ENCODE results near the gene DEGS2. TPM values are rescaled to one million over a fixed set of nuclear protein-coding genes. Genes with fewer than 3 reads are reported as not detected.

The DEGS2 gene
- total RNA-seq, 1 experiment from 2014 or later, result 0.11 TPM

DNA sequence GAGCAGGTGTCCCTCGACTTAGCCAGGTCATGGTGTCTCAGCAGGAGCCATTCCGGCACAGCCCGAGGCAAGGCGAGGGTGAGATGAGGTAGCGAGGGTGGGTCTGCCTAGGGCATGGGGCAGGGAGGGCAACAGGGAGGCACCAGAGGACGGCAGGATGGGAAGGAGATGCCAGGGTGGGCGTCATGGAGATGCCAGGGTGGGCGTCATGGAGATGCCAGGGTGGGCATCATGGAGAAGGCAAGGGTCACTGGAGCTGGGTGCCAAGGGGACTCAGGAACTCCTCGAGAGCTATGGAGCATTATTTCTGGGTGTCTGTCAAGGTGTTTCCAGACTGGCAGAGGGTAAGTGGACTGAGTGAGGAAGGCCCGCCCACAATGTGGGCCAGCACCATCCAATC is 7.4 kb downstream of the DEGS2 start:
- Histone ChIP-seq H3K4me3 (no peak overlapping the region), H3K9me3 (ENCODE audit: insufficient read depth, low read depth) (no peaks in the 10 kb centered on the region), H4K20me1 (ENCODE audit: insufficient read depth) (no peaks in the 10 kb centered on the region), H3K36me3 (ENCODE audit: low read depth) (no peaks in the 10 kb centered on the region), H3K4me2 (no peak overlapping the region), H3K27me3 (ENCODE audit: insufficient read depth, low read depth) (no peaks in the 10 kb centered on the region), H3F3A (ENCODE audit: insufficient read depth, low read depth) (no peaks in the 10 kb centered on the region), H3K4me1 (replicated peaks; ENCODE audit: insufficient read depth) (peaks cover 14% of the 10 kb centered on the region), H2AFZ (no peak overlapping the region), H3K27ac (no peak overlapping the region), H3K9me2 (ENCODE audit: insufficient read depth) (no peaks in the 10 kb centered on the region), H3K79me2 (ENCODE audit: low read depth) (no peaks in the 10 kb centered on the region)
- ChIA-PET POLR2A (ENCODE audit: unreplicated experiment) (no interaction called here), CTCF (no interaction called here)
- BruUV-seq (replicated peaks), result no TSS peak
- no peak for DNase-seq
- TF ChIP-seq, protein P1, sequence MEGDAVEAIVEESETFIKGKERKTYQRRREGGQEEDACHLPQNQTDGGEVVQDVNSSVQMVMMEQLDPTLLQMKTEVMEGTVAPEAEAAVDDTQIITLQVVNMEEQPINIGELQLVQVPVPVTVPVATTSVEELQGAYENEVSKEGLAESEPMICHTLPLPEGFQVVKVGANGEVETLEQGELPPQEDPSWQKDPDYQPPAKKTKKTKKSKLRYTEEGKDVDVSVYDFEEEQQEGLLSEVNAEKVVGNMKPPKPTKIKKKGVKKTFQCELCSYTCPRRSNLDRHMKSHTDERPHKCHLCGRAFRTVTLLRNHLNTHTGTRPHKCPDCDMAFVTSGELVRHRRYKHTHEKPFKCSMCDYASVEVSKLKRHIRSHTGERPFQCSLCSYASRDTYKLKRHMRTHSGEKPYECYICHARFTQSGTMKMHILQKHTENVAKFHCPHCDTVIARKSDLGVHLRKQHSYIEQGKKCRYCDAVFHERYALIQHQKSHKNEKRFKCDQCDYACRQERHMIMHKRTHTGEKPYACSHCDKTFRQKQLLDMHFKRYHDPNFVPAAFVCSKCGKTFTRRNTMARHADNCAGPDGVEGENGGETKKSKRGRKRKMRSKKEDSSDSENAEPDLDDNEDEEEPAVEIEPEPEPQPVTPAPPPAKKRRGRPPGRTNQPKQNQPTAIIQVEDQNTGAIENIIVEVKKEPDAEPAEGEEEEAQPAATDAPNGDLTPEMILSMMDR (conservative IDR thresholded peaks at IDR 0.05), result no peak
- TF ChIP-seq EZH2 (IDR thresholded peaks at IDR 0.05; ENCODE audit: low read depth), result no peak
- intact Hi-C loops (cut with micrococcal nuclease; ENCODE audit: unreplicated experiment), result no loop called here

DNA sequence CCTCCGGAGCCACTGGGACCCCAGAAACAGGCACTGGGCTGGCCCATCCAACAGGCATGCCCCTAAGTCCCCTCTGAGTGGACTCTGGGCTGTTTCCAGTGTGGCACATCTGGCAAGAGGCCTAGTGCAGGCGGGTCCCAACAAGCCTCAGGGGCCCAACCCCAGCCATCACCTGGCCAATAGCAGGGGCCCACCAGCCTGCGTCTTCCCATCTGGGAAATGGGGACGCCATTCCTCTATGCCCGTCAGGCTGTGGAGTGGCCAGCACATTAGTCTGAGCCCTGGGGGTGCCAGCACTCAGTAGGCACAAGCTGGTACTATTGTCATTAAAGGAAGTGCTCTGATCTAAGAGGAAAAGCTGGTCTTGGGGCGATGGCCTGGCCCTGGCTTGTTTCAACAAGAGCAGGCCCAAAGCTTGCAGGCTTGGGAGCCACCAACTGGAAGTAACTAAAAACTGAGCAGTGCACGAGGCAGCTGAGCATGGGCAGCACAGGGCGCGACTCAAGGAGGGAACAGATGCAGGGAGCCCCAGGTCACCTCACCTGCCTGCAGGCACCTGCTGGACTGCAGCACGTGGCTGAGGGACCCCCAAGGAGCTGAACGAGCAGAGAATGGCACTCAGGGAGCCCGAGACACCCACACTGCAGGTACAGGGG is 8.4 kb downstream of the DEGS2 start:
- H3K36me3 ChIP-seq (ENCODE audit: low read depth), result no peaks in the 10 kb centered on the region
- peaks cover 14% of the 10 kb centered on the region for H3K4me1 ChIP-seq (replicated peaks; ENCODE audit: insufficient read depth)
- no peak for TF ChIP-seq EZH2 (IDR thresholded peaks at IDR 0.05; ENCODE audit: low read depth)
- TF ChIP-seq, protein P1 (conservative IDR thresholded peaks at IDR 0.05), result no peak
- H3F3A ChIP-seq (ENCODE audit: insufficient read depth, low read depth), result no peaks in the 10 kb centered on the region
- BruUV-seq (replicated peaks), result no TSS peak
- CTCF ChIA-PET, result interaction anchor here (0.6 kb wide), 1 partner anchor 41 kb away, joined by 3 read pairs; no protein-coding TSS in a partner anchor
- no peaks in the 10 kb centered on the region for H3K9me3 ChIP-seq (ENCODE audit: insufficient read depth, low read depth)
- H3K4me2 ChIP-seq, result 0 out of 2 replicates have a peak overlapping the region, but pooled peaks have one; percentile 40
- no peaks in the 10 kb centered on the region for H4K20me1 ChIP-seq (ENCODE audit: insufficient read depth)
- DNase-seq, result no peak
- POLR2A ChIA-PET (ENCODE audit: unreplicated experiment), result no interaction called here
- no peaks in the 10 kb centered on the region for H3K27me3 ChIP-seq (ENCODE audit: insufficient read depth, low read depth)
- no peaks in the 10 kb centered on the region for H3K79me2 ChIP-seq (ENCODE audit: low read depth)
- H3K9me2 ChIP-seq (ENCODE audit: insufficient read depth), result no peaks in the 10 kb centered on the region
- no peak overlapping the region for H3K4me3 ChIP-seq
- H2AFZ ChIP-seq, result no peak overlapping the region
- H3K27ac ChIP-seq, result no peak overlapping the region
- intact Hi-C loops (cut with micrococcal nuclease; ENCODE audit: unreplicated experiment), result no loop called here

DNA sequence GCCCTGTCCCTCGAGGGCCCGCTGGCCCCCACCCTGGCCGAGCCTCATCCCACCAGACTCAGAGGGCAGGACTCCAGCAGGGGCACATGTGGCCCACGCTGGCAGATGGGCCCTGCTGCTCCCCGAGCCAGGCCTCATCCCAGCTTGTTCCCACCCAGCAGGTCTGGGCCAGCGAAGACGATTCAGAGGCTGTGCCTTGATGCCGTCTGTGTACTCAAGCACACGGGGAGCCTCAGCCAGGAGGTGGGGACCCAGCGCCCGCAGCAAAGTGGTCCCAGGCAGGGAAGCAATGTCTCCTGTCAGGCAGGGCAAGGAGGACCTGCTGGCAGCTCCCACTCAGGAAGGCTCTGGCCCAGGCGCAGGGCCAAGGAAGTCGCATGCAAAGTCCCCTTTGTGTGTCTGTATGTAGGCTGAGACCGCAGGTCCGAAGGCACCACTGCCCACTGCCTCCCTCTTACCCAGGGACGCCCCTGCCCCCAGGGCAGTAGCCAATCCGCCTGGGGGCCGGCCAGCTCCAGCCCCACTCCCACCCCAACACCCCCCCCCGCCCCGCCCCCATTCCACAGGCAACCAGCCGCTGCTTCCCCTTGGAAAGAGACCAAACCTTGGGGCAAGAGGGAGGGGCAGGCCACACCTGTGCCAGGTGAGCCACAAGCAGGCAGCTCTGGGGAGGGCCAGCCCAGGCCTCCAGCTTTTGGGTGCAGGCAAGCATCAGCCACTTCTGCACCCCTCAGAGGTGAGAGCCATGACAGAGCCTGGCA is 9.4 kb downstream of the DEGS2 start:
- Histone ChIP-seq H3K36me3 (ENCODE audit: low read depth) (no peaks in the 10 kb centered on the region), H3K4me1 (replicated peaks; ENCODE audit: insufficient read depth) (peaks cover 14% of the 10 kb centered on the region), H3K79me2 (ENCODE audit: low read depth) (no peaks in the 10 kb centered on the region), H3K9me3 (ENCODE audit: insufficient read depth, low read depth) (no peaks in the 10 kb centered on the region), H3K27ac (no peak overlapping the region), H3K4me3 (no peak overlapping the region), H3K4me2 (peak overlapping the region; percentile 40), H3K27me3 (ENCODE audit: insufficient read depth, low read depth) (no peaks in the 10 kb centered on the region), H2AFZ (no peak overlapping the region), H3K9me2 (ENCODE audit: insufficient read depth) (no peaks in the 10 kb centered on the region), H4K20me1 (ENCODE audit: insufficient read depth) (no peaks in the 10 kb centered on the region), H3F3A (ENCODE audit: insufficient read depth, low read depth) (no peaks in the 10 kb centered on the region)
- ChIA-PET CTCF (interaction anchor here (0.6 kb wide), 1 partner anchor 42 kb away, joined by 3 read pairs; no protein-coding TSS in a partner anchor), POLR2A (ENCODE audit: unreplicated experiment) (interaction anchor here (0.6 kb wide), 1 partner anchor 11 kb away, joined by 17 read pairs; no protein-coding TSS in a partner anchor)
- TF ChIP-seq, protein P1 (conservative IDR thresholded peaks at IDR 0.05), result no peak
- no peak for TF ChIP-seq EZH2 (IDR thresholded peaks at IDR 0.05; ENCODE audit: low read depth)
- intact Hi-C loops (cut with micrococcal nuclease; ENCODE audit: unreplicated experiment), result no loop called here
- no TSS peak for BruUV-seq (replicated peaks)
- peak; percentile 35 to 43 for DNase-seq
